ENCODE data around the gene TSPAN32.

TSPAN32 gene

DNA sequence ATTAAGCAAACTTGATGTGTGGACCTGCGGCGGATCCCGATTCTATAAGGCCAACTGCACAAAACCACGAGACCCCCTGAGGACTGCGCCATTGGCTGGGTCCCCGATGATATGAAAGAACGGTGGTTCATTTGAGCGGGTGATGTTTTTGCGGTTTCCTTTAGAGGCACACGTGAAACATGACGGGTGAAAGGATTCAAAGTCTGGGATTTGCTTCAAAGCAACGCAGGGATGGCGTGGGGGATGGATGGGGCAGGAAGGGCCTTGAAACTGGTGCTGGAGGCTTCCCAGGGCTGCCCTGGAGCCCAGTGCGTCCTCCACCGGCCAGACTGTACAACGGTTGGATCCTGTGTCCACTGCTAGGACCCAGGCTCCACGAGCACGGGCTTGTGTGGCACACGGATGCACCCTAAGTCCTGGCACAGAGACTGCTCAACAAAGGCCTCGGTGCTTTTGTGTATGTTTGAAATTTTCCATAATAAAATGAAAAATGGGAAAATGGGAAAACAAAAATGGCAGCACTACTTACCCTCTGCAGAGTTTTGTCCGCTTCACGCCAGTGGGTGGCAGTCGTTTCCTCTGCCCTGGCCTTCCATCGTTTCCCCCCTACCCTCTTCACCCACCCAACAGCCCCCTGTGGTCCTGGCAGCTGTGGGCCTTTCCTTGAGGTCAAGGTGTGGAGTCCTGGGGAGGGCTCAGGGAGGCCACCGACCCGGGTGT, 35.1 kb upstream of the TSPAN32 start:
- FAIRE-seq (no peak), DNase-seq (ENCODE audit: extremely low spot score, insufficient read length, low read depth) (no peak)

DNA sequence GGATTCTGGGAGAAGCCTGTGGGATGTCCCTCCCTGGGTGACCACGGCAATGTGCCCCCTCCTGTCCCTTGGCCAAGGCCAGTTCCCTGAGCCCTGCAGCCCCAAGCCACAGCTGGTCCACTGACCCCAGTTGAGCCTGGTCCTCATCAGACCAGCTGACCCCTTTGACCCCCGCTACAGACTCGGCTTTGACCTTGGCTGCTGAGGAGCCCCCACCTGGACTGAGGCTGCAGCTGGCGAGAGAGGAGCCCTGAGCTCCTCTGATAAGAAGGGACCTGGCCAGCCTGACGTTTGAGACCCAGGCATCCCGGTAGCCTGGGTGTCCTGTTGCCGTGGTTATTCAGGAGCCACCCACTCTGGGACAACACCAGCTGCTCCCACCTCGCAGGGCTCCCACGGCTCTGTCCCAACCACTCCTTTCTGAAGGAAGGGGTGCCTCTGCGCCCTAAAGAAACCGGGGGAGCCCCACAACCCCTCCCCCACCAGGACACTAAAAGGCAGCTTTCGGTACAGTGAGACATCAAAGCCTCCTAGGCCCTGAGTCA, 34.4 kb upstream of the TSPAN32 start:
- DNase-seq (ENCODE audit: extremely low spot score, insufficient read length, low read depth): no peak
- no peak for FAIRE-seq

DNA sequence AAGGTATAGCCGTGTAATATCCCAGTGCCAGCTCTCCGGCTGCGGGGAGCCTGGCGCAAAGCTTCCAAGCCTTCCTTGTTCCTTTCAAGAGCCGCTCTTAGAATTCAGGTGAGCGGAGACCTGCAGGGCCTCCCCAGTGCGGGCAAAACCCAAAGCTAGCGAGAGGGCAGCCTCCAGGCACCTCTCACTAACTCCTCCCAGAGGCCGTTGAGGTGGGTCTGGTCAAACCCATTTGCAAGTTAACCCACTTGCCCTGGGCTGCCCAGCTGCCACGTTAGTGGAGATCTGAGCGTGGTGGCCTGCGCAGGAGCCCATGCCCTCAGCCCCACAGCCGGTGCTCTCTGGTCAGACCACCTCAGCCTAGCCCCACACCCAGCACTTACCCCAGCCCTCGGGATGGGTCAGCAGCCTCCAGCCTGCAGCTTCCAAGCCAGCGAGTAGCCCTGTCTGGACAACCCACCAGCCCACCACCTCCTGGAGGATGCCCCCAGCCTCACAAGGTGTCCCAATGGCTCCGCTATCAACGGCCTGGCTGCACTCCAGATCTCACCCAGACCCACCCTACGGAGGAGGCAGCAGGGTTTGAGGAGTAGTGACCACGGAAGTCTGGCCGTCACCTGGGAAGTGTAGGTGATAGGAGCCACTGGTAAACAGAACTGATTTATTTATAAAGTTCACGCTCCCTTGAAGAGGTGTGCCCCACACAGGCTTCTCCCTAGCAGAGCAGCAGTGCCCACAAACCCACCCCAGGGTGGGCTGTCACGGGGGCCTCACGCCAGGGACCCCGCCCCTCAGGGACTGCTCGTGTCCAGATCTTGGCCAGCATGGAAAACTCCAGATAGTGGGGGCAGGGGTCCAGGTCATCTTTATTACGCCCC, 33.7 kb upstream of the TSPAN32 start:
- DNase-seq (ENCODE audit: extremely low spot score, insufficient read length, low read depth) (no peak), FAIRE-seq (no peak)

DNA sequence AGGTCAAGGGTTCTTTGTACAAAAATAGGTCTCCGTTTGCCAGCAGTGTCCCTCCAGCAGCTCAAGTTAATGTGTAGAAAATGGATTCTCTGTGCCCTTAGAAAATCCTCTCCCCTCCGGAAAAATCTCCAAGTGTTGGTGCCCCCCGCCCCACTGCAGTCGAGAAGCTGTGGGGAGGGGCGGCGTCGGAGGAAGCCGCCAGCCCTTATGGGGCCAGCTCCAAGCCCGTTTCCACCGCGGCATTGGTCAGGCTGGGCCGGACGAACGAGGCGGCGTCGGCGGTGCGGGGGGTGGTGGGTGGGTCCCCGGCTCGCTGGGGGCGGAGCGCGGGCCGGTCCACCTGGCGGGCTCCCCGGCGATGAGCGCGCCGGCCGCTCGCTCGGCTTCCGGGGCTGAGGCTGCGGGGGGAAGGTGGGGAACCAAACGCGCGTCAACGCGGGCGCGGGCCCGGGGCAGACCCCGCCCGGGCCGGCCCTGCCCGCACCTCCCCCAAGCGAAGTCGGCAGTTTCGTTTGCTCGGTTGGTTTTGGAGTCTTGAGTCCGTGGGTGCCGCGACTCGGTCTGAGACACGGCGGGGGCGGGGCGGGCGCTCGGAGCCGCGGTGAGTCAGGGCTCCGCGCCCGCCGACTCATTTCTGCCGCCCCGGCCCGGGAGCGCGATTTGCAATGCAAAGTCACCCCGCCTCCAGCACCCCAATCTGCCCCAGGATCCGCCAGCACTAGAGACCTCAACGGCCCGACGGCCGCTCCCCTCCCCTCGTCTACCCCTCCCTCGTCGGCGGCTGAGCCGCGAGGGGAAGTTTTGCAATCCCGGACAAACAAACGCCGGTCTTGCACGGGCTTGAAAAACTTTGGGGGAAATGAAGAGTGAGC, 32.8 kb upstream of the TSPAN32 start:
- FAIRE-seq: no peak
- DNase-seq (ENCODE audit: extremely low spot score, insufficient read length, low read depth): no peak

DNA sequence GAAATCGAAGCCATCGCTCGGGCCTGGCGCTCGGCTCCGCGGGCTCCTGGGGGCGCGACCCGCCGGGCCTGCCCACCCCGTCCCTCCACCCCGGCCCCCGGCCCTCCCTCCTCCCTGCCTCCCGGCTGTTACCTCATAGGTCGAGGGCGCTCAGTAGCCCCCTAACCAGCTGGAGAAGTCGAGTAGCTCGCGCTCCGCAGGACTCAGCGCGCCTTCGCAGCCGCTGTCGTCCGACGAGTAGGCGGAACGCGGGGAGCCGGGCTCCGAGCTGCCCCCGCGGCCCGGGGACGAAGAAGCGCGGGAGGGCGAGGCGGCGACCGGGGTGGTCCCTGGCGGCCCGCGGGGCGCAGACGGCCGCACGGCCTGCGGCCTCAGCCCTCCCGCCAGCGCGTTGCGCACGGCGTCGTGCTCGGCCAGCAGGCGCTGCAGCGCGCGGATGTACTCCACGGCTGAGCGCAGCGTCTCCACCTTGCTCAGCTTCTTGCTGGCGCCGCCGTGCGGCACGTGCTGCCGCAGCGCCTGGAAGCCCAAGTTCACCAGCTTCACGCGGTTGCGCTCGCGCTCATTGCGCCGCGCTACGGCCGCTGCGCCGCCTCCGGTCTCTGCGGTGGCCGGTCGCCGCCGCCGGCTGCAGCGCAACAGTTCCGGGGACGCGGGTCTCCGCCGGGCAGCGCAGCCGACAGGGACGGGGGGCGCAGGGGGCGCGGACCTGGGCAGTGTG, 32.1 kb upstream of the TSPAN32 start:
- FAIRE-seq (no peak), DNase-seq (ENCODE audit: extremely low spot score, insufficient read length, low read depth) (no peak)

DNA sequence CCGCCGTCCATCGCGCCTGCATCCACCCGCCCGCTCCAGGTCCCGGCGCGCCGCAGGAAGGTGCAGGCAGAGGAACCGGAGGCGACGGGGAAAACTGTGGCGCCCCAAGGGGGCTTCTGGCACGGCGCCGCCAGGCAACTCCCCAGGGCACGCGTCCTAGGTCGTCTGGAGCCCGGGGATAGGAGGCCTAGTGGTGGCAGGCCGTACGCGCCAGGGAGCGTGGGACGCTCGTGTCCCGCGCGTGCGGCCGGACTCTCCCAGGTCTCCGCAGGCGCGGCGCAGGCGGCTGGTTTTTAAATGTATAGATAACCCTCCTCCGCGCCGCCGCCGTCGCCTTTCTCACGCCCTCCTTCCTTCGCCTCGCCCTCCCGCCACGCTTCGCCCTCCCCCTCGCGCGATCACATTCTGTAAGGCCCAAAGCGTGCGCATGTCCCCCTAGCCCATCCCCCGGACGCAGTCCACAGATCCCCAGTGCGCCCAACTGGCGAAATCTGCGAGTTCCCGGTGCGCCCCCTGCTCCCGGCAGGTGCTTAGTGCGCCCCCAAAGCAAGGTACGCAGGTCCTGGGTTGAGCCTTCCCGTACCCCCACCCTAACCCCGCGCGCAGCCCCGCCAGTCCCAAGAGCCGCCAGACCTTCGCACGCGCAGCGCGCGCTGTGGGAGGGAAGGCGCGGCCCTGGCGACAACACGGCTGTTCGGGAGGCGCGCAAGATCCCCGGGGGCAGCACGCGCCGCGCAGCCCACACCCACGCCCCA, 31.3 kb upstream of the TSPAN32 start, which contains the start of gene ASCL2:
Gene ASCL2, minus strand, starts transcription at position 267 of the 755 bp plus-strand sequence. Its CDS starts 256 bp downstream, at position 11.
- DNase-seq (ENCODE audit: extremely low spot score, insufficient read length, low read depth) (no peak), FAIRE-seq (no peak)

DNA sequence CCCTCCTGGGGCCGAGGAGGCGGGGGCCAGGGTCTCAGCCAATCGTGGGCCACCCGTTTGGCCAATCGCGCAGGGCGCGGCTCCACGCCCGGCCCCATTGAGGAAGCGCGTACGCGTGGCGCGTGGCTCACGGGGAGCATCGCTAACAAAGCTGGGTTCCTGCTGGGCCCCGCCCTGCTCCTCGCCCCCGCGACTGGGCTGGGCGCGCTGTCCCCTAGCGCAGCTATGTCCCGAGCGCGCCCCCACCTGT, 30.8 kb upstream of the TSPAN32 start:
- FAIRE-seq: no peak

DNA sequence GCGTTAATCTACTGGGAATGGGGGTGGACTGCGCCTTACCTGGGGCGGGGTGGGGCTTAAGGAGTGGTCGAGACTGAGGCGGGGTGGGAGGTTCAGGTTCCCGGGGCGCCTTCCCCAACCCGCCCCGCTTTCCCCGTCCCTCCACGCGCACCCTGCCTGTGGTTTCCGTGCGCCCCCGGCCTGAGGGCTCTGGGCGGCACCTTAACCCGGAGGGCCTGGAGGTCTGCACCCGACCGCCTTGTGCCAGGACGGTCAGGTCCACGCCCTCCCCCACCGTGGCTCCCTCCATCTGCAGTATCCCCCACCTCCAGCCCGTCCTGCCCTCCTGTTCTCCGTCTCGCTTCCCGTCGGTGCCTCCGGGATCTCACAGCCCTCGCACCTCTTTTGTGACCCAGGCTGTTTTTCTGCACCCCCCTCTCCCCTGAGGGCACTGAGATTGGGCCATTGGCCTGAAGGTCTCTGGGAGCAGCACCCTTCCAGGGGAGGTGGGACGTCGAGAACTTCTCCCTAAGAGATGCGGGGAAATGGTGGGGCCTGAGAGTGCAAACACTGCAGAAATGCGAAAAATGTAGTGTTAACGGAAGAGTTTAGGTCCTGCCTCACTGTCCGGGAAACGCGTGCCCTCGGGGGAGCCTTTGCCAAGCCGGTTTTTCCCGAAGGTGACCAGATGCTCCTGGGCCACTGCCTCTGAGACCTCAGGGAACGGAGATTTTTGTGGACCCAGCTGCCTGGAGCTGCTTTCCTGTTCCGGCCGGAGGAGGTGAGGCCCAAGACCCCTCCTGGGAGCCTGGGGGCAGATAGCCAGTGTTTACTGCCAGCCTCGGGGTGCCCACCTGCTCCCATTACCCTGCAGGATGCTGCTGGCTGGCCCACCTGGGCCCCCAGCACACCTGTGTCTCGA, 30.2 kb upstream of the TSPAN32 start:
- no peak for DNase-seq (ENCODE audit: extremely low spot score, insufficient read length, low read depth)
- FAIRE-seq: no peak

More for the DNA sequence above, 30.8 kb upstream of the TSPAN32 start:
- DNase-seq (ENCODE audit: extremely low spot score, insufficient read length, low read depth): no peak

DNA sequence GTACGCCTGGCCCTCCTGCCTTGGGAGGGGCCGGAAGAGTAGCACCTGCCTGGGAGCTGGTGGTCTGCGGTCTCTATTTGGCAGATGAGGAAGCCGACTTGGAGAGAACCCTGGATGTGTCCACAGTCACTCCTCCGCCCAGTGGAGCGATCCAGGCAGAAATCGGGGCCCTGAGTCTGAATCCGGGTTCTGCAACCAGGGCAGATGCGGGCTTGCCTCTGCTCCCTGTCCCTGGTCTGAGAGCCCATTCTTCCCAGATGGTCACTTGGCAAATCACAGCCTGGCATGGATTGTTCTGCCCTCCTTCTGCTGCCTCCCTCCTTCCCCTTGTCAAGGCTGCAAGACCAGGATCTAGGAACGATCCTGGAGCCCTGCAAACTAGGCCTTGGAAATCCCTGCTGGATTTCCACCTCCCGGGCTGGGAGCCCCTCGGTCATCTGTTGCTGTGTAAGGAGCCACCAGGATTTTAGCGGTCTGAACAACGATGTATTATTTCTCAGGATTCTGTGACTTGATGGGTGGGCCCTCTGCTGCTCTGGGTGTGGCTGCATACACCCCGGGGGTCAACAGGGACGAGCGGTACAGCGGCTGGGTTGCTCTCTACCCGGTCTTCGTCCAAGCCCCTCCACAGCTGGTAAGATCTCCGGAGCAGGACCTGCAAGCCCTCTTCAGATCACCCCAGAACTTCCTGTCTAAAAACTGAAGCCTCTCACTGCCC, 29.4 kb upstream of the TSPAN32 start:
- FAIRE-seq (no peak), DNase-seq (ENCODE audit: extremely low spot score, insufficient read length, low read depth) (no peak)

DNA sequence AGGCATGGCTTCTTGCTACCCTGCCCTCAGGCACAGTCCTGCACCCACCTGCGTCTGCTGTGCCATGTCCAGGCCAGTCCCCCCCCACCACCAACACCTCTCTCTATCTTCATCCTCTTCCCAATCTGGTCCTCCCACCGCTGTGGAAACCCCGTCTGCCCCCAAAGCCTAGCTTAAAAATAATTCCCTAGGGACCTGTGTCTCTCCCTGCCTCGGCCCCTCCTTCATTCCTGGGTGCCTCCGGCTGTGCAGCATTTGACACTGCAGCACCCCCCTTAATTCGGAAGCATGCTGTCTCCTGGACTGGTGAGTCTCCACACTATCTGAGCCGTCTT, 28.9 kb upstream of the TSPAN32 start:
- DNase-seq (ENCODE audit: extremely low spot score, insufficient read length, low read depth) (no peak), FAIRE-seq (no peak)

DNA sequence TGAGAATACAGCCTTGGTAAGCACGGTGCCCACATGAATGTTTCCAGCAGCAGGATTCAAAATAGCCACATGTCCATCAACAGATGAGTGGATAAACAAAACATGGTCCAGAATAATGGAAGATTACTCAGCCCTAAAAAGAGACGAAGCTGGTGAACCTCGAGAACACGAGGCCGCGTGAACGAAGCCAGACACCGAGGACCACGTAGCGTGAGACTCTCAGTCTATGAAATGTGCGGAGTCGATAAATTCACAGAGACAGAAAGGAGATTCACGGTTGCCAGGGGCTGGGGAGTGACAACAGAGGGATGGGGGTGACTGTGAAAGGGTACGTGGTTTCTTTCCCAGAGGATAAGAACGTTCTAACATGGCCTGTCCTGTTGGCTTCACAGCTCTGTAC, 28.5 kb upstream of the TSPAN32 start:
- DNase-seq (ENCODE audit: extremely low spot score, insufficient read length, low read depth): no peak
- no peak for FAIRE-seq

DNA sequence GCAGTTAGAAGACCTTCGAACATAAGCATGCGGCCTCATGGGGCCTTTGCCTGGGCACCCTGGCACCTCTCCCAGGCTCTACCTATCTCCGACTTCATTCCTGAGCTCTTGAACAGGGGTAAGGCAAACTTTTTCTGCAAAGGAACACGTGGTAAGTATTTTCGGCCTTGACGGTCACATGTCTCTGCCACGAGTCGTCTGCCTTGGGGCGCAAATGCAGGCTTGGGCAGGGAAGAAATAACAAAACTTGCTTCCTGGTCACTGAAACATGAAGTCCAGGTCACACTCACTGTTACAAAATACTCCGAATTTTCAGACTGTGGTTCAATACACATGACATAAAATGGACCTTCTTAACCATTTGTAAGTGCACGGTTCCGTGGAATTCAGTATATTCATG, 28.0 kb upstream of the TSPAN32 start:
- DNase-seq (ENCODE audit: extremely low spot score, insufficient read length, low read depth) (no peak), FAIRE-seq (no peak)

DNA sequence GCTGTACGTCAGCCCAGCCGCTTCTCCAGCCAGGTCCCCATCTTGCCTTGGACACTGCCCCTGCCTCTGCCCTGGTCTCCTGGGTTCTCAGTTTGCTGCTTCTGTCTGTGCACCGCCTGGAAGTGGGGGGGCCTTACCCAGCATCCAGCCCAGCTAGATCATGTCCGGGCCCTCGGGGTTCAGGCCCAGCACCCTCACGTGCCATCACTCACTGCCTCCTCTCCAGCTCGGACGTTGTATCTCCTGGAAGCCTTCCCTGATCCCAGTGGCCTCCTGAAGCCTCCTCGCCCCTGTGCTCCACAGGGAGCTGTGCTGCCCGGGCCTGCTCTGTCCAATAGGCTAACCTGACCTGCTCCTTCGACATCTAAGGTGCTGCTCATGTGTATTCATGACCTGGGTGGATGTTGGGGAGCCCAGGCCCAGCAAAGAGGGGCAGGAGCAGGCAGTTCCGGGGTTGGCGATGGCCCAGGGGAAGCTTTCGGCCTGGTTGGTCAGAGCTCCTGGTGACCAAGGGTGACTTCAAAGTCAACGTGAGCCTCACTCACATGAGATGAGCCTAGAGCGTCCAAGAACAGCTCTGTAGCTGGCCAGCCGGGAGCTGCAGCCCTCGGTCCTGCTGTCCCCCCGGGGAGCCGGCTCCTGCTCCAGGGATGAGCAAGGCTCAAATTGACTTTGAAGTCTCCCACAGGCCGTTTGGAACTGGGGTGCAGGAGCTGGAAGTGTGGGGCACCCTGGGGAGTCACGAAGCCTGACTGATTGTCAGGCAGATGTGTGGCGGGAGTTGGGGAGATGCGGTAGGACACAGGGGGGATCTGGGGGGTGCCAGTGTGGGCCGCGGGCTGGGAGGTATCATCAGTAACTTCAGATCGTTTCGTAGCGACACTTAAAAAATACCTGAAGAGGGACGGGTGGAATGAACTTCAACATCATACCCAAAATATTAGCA, 26.2 kb upstream of the TSPAN32 start:
- FAIRE-seq: no peak
- DNase-seq (ENCODE audit: extremely low spot score, insufficient read length, low read depth): no peak

DNA sequence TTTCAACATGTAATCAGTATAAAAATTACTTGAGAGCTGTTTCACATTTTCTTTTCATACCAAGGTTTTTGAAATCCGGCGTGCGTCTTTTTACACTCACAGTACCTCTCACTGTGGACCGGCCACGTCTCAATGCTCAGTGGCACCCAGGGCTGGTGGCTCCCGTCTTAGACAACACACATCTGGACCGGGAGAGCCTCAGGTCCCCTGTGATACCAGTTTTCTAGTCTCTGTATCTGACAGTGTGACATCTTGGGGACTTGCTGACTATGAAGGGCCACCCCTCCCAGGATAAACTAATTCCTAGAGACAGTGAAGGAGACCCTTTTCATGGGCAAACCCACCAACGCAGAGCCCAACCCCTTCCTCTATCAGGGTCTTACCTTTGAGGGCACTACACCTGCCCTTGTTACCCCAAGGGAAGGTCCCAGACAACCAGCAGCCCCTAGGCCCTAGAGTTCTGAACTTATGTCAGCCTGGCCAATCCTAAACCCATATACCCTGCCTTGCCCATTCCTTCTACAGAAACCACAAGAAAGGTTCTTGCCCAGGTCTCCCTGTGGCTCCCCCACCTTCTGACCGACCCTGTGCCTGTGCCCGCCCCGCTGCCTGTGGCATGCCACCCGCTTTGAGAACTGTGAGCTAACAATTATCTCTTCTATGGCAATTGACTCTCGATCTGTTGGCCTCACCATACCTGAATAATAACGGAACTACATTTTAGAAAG, 25.4 kb upstream of the TSPAN32 start:
- DNase-seq (ENCODE audit: extremely low spot score, insufficient read length, low read depth) (no peak), FAIRE-seq (no peak)

DNA sequence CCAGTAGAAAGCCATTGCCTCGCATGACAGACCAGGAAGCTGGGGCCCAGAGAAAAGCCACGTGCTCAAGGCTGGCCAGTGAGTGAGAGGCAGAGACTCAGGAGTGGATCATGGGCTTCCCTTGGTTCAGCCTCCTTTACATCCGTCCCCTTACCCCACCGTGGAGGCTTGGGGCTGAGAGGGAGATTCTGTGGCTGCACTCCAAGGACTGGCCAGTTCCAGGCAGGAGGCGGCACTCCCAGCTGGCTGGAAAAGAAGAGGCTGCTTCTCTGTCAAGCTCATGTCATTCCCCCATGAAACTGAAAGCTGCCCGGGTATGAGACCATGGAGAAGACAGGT, 24.8 kb upstream of the TSPAN32 start:
- DNase-seq (ENCODE audit: extremely low spot score, insufficient read length, low read depth): no peak
- FAIRE-seq: no peak

DNA sequence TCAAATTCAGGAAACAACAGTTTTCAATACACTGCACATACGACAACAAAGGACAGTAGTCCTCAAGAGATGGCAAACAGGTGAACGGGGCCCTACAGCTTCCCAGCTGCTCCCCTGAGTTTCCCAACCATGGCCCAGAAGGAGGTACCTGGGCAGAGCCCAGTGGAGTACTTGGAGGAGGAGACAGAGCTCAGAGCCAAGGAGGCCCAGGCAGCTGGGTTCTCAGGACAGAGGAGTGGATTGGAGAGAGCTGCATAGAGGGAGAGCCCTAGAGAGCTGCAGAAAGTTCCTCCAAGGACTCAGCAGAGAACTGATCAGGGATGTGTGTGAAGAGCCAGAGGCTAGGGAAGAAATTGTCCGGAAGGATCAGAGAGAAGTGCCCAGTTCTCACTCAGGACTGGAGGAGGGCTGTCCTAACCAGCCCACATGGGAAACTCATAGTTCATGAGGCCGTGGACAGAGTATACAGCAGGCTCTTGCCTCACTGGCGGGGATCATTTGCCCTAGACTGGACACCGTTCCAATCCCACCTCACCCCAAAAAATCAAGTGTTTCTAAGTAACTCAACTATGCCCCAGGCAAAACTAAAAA, 23.8 kb upstream of the TSPAN32 start:
- FAIRE-seq (no peak), DNase-seq (ENCODE audit: extremely low spot score, insufficient read length, low read depth) (no peak)

Data from GM18507 (cell line).